Lower leg skin (tissue), 3 donors: ENCODE measurements around the gene SLC22A4.

Source experiments
- CTCF ChIP-seq, 3 donors: fragments of 450-650 bp; IDR thresholded peaks; one replicate each; pipeline ENCODE4 v1.5.1; 2016; ENCODE audit warnings: antibody characterized with exemption in 3 of 3, mild to moderate bottlenecking in 3 of 3, moderate library complexity in 2 of 3
- POLR2A ChIP-seq, 2 donors: fragments of 450-650 bp; IDR thresholded peaks; one replicate each; pipeline ENCODE4 v1.6.1; 2016 to 2017; ENCODE audit warnings: antibody characterized with exemption in 2 of 2, mild to moderate bottlenecking in 1 of 2, moderate library complexity in 1 of 2

GRCh38 chr5:132261881-132262845, 32.0 kb upstream of the SLC22A4 start:
- TF ChIP-seq CTCF (IDR thresholded peaks at IDR 0.05) (no peak), POLR2A (IDR thresholded peaks at IDR 0.05) (no peak)
